Measurements from ENCODE around the gene RPS10. TPM values are rescaled to one million over a fixed set of nuclear protein-coding genes. Genes with fewer than 3 reads are reported as not detected.

The RPS10 gene
- total RNA-seq, 1 experiment from 2014 or later, result 1,497 TPM

DNA sequence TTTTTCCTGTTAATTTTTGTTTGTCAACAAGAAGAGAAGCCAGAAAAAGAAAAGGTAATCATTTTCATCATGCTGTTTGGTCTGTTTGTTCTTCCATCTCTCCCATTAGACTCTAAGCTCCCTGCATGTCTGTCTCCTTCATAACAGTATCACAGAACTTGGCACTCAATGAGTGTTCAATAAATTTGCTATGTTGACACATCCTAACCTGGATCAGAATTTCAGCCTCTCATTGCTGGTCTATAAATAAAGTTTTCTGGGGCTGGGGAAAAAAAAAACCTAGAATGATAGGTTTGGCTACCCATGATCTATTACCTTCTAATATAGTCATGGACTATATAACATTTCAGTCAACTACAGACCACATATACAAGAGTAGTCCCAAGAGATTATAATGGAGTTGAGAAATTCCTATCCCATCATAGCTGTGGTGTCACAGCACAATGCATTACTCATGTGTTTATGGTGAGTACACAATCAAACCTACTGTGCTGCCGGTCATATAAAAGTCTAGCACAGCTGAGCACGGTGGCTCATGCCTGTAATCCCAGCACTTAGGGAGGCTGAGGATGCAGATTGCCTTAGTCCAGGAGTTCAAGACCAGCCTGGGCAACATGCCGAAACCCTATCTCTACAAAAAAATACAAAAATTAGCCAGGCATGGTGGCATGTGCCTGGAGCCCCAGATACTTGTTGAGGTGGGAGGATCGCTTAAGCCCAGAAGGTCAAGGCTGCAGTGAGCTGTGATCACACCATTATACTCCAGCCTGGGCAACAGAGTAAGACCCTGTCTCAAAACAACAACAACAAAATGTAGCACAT lies 39.3 kb downstream of the RPS10 start:
- Histone ChIP-seq H3K27me3 (replicated peaks; ENCODE audit: insufficient read depth, low read depth, low read length, poor library complexity) (no peaks in the 10 kb centered on the region), H3K27ac (ENCODE audit: low read depth, low read length, poor library complexity, severe bottlenecking) (no peak overlapping the region), H3K4me1 (ENCODE audit: insufficient read depth, low read length, poor library complexity, severe bottlenecking) (peaks cover 40% of the 10 kb centered on the region), H3K9me3 (ENCODE audit: low read depth, low read length, poor library complexity, severe bottlenecking) (no peaks in the 10 kb centered on the region), H3K36me3 (ENCODE audit: insufficient read depth, low read length, poor library complexity, severe bottlenecking) (no peaks in the 10 kb centered on the region), H3K4me3 (ENCODE audit: low read depth, low read length, poor library complexity, severe bottlenecking) (no peak overlapping the region)
- ChIA-PET CTCF (no interaction called here), POLR2A (ENCODE audit: low non-redundant PET) (no interaction called here)
- intact Hi-C loops (cut with micrococcal nuclease; ENCODE audit: unreplicated experiment), result no loop called here
- peak; percentile 75 for DNase-seq (ENCODE audit: low spot score)
- TF ChIP-seq, protein P1, sequence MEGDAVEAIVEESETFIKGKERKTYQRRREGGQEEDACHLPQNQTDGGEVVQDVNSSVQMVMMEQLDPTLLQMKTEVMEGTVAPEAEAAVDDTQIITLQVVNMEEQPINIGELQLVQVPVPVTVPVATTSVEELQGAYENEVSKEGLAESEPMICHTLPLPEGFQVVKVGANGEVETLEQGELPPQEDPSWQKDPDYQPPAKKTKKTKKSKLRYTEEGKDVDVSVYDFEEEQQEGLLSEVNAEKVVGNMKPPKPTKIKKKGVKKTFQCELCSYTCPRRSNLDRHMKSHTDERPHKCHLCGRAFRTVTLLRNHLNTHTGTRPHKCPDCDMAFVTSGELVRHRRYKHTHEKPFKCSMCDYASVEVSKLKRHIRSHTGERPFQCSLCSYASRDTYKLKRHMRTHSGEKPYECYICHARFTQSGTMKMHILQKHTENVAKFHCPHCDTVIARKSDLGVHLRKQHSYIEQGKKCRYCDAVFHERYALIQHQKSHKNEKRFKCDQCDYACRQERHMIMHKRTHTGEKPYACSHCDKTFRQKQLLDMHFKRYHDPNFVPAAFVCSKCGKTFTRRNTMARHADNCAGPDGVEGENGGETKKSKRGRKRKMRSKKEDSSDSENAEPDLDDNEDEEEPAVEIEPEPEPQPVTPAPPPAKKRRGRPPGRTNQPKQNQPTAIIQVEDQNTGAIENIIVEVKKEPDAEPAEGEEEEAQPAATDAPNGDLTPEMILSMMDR (conservative IDR thresholded peaks at IDR 0.05; ENCODE audit: low read depth, low read length), result no peak
- TF ChIP-seq EZH2 (IDR thresholded peaks at IDR 0.05; ENCODE audit: borderline replicate concordance, low read depth, low read length, poor library complexity, severe bottlenecking), result no peak
- BruUV-seq (replicated peaks), result no TSS peak

DNA sequence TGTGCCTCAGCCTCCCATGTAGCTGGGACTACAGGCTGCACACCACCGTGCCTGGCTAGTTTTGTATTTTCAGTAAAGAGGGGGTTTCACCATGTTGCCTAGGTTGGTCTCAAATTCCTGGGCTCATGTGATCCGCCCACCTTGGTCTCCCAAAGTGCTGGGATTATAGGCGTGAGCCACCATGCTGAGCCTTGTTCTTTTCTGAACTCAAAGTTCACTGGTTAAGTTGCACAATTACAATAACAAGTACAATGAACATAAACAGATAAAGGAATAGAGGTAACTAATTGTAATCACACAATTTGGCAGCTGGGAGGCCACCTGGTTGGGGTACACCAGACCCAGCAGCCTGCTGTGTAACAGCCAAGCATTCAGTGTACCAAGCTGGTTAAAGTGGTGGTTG lies 40.1 kb downstream of the RPS10 start:
- no peak overlapping the region for H3K27ac ChIP-seq (ENCODE audit: low read depth, low read length, poor library complexity, severe bottlenecking)
- no peak for DNase-seq (ENCODE audit: low spot score)
- TF ChIP-seq EZH2 (IDR thresholded peaks at IDR 0.05; ENCODE audit: borderline replicate concordance, low read depth, low read length, poor library complexity, severe bottlenecking), result no peak
- TF ChIP-seq, protein P1 (conservative IDR thresholded peaks at IDR 0.05; ENCODE audit: low read depth, low read length), result no peak
- intact Hi-C loops (cut with micrococcal nuclease; ENCODE audit: unreplicated experiment), result no loop called here
- H3K4me1 ChIP-seq (ENCODE audit: insufficient read depth, low read length, poor library complexity, severe bottlenecking), result peaks cover 40% of the 10 kb centered on the region
- H3K4me3 ChIP-seq (ENCODE audit: low read depth, low read length, poor library complexity, severe bottlenecking), result no peak overlapping the region
- H3K9me3 ChIP-seq (ENCODE audit: low read depth, low read length, poor library complexity, severe bottlenecking), result no peaks in the 10 kb centered on the region
- no peaks in the 10 kb centered on the region for H3K36me3 ChIP-seq (ENCODE audit: insufficient read depth, low read length, poor library complexity, severe bottlenecking)
- CTCF ChIA-PET, result no interaction called here
- H3K27me3 ChIP-seq (replicated peaks; ENCODE audit: insufficient read depth, low read depth, low read length, poor library complexity), result no peaks in the 10 kb centered on the region
- POLR2A ChIA-PET (ENCODE audit: low non-redundant PET), result no interaction called here
- no TSS peak for BruUV-seq (replicated peaks)

DNA sequence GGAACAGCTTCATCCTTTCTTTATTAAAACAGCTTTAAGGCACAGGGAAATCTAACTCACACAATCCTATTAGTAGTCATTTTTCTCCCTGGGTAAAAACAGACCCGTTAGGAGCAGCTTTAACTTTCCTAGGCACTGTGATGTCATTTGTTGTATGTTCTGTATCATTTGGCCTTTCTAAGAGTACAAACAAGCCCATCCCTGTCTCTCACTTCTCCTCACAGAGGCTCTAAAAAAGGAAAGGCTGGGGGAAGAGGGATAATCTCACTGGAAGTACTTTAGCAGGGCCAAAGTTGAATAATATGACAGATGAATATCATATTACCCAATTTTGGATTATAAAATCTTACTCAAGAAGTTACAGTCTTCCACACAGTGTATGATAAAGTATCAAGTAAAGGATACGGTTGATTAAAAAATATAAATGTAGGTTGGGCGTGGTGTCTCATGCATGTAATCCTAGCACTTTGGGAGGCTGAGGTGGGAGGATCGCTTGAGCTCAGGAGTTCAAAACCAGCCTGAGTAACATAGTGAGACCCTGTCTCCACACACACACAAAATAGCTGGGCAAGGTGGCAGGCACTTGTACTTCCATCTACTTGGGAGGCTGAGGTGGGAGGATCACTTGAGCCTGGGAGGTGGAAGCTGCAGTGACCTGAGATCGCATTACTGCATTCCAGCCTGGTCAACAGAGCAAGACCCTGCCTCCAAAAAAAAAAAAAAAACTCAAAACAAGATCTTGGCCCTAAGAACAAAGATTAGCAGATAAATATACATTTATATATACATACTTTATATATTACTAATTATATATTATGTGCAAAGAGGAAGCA lies 41.3 kb downstream of the RPS10 start:
- peaks cover 40% of the 10 kb centered on the region for H3K4me1 ChIP-seq (ENCODE audit: insufficient read depth, low read length, poor library complexity, severe bottlenecking)
- H3K27ac ChIP-seq (ENCODE audit: low read depth, low read length, poor library complexity, severe bottlenecking), result peak overlapping the region; percentile 15
- intact Hi-C loops (cut with micrococcal nuclease; ENCODE audit: unreplicated experiment), result no loop called here
- BruUV-seq (replicated peaks), result no TSS peak
- no peaks in the 10 kb centered on the region for H3K27me3 ChIP-seq (replicated peaks; ENCODE audit: insufficient read depth, low read depth, low read length, poor library complexity)
- H3K4me3 ChIP-seq (ENCODE audit: low read depth, low read length, poor library complexity, severe bottlenecking), result no peak overlapping the region
- no peaks in the 10 kb centered on the region for H3K36me3 ChIP-seq (ENCODE audit: insufficient read depth, low read length, poor library complexity, severe bottlenecking)
- TF ChIP-seq, protein P1 (conservative IDR thresholded peaks at IDR 0.05; ENCODE audit: low read depth, low read length), result no peak
- no peak for TF ChIP-seq EZH2 (IDR thresholded peaks at IDR 0.05; ENCODE audit: borderline replicate concordance, low read depth, low read length, poor library complexity, severe bottlenecking)
- POLR2A ChIA-PET (ENCODE audit: low non-redundant PET), result no interaction called here
- H3K9me3 ChIP-seq (ENCODE audit: low read depth, low read length, poor library complexity, severe bottlenecking), result no peaks in the 10 kb centered on the region
- no peak for DNase-seq (ENCODE audit: low spot score)
- CTCF ChIA-PET, result no interaction called here

All from A673 (cell line).